NCI-H2107 treated with DMSO at 0.1 percent for 48 hours (cell line): ENCODE data around the gene PRPF40A.

Source experiments
- DNase-seq: peaks from one replicate; lab custom pipeline; 2025; ENCODE audit not compliant: unreplicated experiment; lab: John Stamatoyannopoulos, UW

The PRPF40A gene

GRCh38 chr2:152718076-152718908 lies 1.0 kb upstream of the PRPF40A start, which contains the start of gene ARL6IP6:
Gene ARL6IP6 (plus strand): TSS chr2:152718620. CDS start chr2:152718625, 5 bp downstream.
- DNase-seq = peak; percentile 72

- no peak for DNase-seq
Observed at GRCh38 chr2:152716805-152717227, 445 bp downstream of the PRPF40A start.

DNA sequence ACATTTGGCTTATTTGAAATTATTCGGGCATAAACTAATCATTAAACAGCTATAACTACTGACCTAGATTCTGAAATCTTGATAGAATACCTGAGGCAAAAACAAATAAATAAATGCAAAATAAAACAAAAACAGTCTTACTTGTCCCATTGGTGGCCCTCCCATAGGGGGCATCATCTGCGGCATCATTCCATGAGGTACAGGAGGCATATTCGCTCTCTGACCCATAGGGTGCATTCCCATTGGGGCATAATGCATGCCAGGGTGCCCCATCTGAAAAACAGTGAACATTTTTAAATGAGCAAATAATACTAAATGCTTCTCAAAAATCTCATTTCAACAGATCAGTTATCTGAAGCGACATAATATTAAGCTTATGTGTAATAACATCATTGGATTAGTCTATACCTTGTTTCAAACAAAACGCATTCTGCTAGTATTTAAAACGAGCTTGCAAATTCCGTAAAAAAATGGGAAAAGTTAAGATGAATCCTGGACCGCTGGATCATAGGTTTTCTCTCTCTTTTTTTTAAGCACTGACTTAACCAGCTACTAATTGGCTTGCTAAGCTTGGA lies 1.3 kb downstream of the PRPF40A start:
- DNase-seq = no peak

- no peak for DNase-seq
Observed at GRCh38 chr2:152715112-152715511, 2.1 kb downstream of the PRPF40A start.

DNA sequence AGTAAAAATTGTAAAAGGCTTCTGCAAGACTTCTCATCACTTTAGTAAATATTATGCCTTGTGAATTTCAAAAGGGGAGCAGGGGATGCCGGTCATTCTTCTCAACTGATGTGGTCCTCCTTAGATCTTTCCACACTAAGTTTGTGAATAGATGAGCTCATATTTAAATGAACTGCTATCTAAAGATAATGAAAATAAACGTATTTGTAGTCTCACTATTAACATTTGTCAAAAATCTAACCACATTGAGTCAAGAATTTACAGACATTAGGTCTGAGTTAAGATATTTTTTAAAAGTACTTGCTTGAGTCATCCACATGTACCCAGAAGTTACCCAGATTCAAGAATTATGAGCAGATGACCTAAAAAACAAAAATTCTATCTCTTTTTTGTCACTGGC lies 6.5 kb downstream of the PRPF40A start:
- no peak for DNase-seq

GRCh38 chr2:152708742-152709141 lies 8.5 kb downstream of the PRPF40A start:
- DNase-seq = no peak

GRCh38 chr2:152706477-152707021 lies 10.7 kb downstream of the PRPF40A start:
- DNase-seq = no peak

DNA sequence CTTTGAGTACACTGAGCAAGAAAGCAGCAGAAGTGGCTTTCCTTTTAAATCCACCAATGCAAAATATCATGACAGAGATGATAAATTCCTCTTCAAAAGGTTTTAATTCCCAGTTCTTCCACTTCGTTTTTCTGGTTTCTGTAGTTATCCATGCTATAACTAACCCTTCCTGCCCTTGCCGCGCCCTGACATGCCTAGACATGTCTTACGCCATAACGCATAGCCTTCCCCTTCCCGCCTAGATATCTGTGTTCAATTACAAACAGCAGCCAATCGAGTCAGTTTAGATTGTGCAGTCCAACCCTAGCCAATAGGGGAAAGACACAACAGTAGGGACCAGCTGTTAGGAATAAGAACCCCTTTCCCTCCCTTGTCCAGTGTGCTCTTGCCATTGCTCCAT lies 16.1 kb downstream of the PRPF40A start:
- DNase-seq = no peak

DNA sequence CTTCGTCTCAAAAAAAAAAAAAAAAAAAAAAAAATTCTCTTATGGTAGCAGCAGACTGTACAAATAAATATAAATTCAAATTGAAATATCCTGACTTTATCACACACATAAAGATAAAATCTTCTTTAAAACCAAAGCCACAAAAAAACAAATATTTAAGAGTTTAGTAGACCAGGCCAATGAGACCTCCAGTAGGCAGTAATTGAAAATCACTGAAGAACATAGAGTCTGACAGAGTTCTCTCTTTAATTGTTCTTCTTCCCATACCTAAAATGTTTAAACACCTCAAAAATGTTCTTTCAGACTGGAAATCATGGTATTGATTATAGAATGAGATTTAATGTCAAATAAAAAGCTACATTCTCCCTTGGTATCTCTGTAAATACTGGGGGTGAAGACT lies 20.8 kb downstream of the PRPF40A start:
- no peak for DNase-seq

DNA sequence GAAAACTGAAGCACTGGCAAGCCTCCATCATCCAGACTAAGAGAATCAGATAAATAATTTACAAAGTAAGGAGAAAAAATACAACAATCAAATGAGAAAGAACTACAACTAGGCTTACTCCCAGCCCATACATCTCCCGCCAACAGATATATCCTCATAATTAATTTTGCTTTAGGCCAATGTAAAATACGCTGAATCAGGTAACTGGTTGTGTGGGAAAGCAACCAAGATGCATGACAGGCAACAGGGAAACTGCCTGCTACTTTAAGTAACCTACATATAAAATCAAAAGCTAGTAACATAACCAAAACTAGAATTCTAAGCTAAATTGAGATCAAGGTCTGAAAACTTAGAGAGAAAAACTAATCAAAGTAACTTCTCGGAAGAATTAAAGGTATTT lies 21.5 kb downstream of the PRPF40A start:
- DNase-seq = no peak

DNA sequence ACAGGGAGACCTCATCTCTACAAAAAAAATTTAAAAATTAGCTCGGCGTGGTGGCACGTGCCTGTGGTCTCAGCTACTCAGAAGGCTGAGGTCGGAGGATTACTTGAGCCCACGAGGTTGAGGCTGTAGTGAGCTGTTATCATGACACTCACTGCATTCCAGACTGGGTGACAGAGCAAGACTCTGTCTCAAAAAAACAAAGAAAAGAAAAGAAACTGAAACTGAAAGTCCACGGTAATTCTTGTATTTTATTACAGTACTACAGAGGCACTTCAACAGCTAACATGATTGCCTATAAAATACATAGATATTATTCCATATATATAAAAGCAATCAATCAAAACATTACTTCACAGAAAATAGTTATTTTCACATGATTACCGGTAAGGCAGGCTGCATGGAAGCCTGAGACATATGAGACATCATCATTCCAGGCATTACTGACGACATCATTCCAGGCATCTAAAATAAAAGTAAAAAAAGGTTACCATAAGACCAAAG lies 23.1 kb downstream of the PRPF40A start:
- DNase-seq = no peak

DNA sequence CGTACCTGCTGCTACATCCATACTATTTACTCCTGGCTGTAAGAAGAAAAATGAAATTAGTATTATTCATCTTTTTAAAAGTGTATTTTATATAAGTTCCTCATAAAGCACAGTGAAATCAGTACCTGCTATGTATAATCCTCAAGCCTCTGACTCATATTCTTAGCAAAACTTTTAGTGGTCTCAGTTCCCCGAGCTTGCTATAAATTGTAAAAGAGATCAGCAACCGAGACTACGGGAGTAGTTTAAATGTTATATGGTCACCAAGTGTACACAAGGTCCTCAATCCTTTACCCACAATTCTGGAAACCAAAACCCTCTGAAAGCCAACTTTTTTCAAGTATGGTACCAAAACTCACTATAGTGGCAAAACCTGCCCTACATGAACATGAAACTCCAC lies 24.2 kb downstream of the PRPF40A start:
- DNase-seq = no peak

DNA sequence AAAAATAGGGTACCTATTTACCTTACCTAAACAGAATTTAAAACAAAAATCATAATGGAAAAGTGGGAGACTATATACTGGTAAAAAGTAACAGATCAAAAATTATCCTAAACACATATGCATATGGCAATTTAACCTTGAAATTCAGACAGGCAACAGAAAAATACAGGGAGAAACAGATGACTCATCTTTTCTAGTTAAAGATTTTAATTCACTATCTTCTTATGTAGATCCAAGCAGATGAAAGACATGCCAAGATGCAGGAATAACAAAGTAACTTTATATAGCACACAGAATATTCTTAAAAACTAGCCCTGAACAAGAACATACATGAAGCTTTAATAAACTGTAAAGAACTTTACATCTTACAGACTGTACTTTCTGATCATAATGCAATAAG lies 30.9 kb downstream of the PRPF40A start:
- no peak for DNase-seq

DNA sequence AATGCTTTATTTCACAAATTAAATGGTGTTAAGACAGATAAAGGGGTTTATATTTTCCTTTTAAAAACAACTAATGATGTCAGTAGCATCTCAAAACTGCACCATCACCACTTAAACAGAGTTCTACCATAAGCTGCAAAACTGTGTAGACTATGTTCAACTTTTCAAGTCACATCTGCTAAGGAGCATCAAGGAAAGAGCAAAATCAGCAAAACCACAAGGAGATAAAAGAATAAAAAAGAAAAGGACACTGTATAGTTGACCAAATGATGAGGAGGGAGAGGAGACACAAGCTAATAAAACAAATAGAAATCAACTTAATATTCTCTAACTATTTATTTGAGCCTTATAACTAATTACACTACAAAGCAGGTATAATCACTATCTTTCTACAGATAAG lies 33.9 kb downstream of the PRPF40A start:
- no peak for DNase-seq

- DNase-seq = no peak
Observed at GRCh38 chr2:152682663-152683062, 34.6 kb downstream of the PRPF40A start.

- no peak for DNase-seq
Observed at GRCh38 chr2:152678808-152679207, 38.5 kb downstream of the PRPF40A start.

GRCh38 chr2:152676461-152676860 lies 40.8 kb downstream of the PRPF40A start:
- no peak for DNase-seq

DNA sequence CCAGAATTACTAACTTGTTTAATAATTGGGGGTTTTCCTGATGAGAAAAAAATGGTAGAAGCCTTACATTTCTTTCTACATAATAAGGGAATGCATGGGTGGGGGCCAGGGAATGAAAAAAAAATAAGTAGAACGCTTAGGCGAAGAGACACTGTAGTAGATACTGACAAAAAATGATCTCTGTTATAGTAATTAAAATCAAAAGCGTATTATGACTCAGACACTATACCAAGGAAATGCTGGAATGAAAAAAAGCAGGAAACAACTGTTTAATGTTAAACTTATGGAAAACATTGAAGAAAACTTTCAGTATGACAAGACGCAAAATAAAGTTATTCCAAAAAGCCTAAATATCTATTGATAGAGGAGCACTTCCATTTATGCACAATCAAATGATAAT lies 42.9 kb downstream of the PRPF40A start:
- DNase-seq = no peak

- no peak for DNase-seq
Observed at GRCh38 chr2:152664725-152665124, 52.5 kb downstream of the PRPF40A start.

DNA sequence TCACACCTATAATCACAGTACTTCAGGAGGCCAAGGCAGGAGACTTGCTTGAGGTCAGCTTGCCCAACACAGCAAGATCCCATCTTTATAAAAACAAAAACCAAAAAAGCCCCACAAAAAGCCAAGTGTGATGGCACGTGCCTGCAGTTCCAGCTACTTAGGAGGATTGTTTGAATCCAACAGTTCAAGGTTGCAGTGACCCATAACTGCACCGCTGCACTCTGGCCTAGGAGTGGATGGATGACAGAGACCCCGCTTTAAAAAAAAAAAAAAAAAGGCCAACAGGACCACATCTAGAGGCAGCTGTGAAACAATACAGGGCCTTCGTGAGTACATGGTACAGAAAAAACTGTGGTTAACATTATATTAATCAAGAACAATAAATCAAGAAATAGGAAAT lies 56.2 kb downstream of the PRPF40A start:
- no peak for DNase-seq

DNA sequence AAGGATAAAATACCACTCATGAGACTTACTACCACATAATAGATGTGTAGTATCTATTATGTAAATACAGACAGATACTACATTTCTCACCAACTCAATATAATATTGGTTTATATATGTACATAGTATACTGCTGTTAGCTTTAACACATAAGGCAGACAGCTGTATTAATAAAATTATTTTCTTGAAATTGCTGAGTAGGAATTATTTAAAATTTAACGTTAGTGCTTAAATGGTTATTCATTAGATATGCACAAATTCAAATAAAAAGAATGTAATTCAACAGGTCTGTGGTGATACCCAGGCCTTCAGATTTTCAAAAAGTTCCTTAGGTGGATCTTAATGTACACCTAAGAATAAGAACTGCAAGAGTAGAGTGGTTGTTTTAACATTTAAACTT lies 59.0 kb downstream of the PRPF40A start:
- DNase-seq = no peak

GRCh38 chr2:152657043-152657442 lies 60.2 kb downstream of the PRPF40A start:
- no peak for DNase-seq
